Activated gamma-delta T cell (primary cell): ENCODE data around the gene SLC10A7.

Source experiments
- DNase-seq: peaks from one replicate; lab custom pipeline; 2025; lab: John Stamatoyannopoulos, UW

SLC10A7 gene

DNA sequence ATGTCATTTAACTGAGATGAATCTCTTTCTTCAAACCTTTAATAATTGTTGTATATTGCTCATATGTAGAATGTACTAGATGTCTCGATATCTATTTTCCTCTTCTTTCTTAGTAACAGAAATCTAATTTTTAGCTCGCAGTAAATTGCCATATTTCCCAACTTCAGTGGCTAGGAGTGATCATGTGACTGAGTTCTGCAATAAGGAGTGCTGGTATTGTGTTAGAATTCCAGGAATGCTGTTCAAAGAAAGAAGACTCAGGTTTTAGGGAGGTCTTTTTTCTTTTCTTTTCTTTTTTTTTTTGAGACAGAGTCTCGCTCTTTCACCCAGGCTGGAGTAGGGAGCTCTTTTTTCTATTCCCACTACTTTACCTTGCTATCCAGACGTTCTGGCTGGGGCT lies 81.7 kb downstream of the SLC10A7 start:
- DNase-seq, result no peak

DNA sequence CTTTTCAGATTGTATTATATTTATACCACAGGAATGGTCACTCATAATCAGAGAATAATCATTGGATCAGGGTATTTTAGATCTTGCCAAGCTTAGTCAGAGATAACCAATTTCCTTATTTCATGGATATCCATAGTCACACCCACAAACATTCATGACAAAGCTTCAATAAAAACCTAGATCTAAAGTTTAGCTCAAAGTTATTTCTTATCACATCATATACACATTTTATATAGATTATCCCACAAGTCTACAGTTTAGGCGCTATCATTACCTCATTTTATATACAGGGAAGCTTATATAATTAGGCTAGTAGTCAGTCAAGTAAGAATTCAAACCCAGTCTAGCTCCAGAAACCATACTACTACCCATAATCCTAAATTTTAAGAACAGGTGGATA lies 82.3 kb downstream of the SLC10A7 start:
- DNase-seq, result no peak

GRCh38 chr4:146437778-146438177 lies 84.0 kb downstream of the SLC10A7 start:
- no peak for DNase-seq

GRCh38 chr4:146436423-146437162 lies 85.1 kb downstream of the SLC10A7 start:
- DNase-seq, result no peak

GRCh38 chr4:146435962-146436361 lies 85.8 kb downstream of the SLC10A7 start:
- no peak for DNase-seq

GRCh38 chr4:146432065-146432464 lies 89.7 kb downstream of the SLC10A7 start:
- DNase-seq, result no peak

GRCh38 chr4:146428298-146428697 lies 93.4 kb downstream of the SLC10A7 start:
- DNase-seq, result no peak

DNA sequence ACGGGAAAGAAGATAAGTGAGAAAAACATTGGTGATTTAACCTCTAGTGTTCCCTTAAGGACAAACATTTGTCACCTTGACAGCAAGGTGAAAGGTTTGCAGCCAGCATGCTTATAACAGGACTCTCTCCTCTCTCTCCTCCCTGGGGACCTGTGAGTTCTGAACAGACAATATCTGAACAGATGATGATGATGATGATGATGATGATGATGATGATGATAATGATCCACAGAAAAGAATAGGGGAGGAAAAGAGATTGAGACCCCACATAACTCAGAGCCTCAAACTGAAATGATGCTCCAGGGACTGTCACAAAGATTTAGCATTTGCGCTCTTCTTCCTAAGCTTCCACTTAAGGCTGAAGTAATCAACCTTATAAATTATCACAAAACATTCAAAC lies 103.9 kb downstream of the SLC10A7 start:
- DNase-seq, result no peak

DNA sequence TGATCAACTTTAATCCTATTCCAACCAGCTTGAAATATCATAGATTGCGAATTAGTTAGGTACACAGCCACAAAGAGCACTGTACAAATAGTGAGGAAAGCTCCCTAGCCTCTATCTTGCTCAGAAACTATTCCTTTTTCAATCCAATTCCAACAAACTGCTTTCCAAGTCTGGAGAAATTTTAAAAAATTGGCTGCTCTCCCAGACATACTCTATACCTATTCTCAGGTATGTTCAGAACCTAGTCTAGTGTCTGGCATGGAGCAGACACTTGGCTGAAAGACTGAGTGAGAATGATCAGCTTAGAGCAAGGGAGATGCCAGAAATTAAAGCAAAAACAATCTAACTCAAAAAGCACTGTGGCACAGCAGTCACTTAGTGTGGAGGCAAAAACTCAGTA lies 105.9 kb downstream of the SLC10A7 start:
- no peak for DNase-seq

- no peak for DNase-seq
These were observed 114.1 kb downstream of the SLC10A7 start for GRCh38 chr4:146407669-146408084.

DNA sequence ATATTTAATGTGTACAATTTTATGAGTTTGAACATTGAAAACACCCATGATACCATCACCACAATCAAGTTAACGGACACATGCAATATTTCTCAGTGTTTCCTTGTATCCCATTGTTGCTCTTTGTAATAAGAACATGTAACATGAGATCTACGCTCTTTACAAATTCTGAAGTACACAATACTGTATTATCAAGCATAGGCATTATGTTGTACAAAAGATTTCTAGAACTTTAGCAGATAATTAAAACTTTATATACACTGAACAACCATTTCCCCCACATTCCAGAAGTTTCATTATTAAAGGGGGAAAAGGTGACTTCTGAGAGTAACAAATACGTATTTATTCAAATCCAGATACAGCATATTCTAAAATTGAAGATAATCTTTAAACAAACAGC lies 114.5 kb downstream of the SLC10A7 start:
- no peak for DNase-seq

- DNase-seq, result no peak
These were observed 120.5 kb downstream of the SLC10A7 start for GRCh38 chr4:146401274-146401673.

- DNase-seq, result no peak
These were observed 122.8 kb downstream of the SLC10A7 start for GRCh38 chr4:146398896-146399445.

DNA sequence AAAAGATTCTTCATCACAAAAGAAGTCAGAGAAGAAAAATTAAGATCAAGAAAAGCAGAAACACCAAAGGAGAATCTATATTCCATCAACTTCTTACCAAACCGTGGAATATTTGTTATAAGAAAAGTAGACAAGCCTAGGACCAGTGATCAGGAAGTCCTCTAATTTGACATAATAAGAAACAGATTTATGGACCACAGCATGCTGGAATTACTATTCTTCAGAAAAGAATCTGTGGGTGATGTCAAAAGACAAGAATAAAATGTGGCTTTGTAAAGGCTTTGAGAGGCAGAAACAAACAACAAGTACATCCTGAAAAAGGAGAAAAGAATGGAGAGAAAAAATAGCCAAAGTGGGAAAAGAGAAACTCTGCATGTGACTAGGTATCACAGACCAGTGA lies 123.3 kb downstream of the SLC10A7 start:
- DNase-seq, result no peak

GRCh38 chr4:146389561-146389960 lies 132.2 kb downstream of the SLC10A7 start:
- no peak for DNase-seq

- DNase-seq, result no peak
These were observed 139.5 kb downstream of the SLC10A7 start for GRCh38 chr4:146382194-146382593.

DNA sequence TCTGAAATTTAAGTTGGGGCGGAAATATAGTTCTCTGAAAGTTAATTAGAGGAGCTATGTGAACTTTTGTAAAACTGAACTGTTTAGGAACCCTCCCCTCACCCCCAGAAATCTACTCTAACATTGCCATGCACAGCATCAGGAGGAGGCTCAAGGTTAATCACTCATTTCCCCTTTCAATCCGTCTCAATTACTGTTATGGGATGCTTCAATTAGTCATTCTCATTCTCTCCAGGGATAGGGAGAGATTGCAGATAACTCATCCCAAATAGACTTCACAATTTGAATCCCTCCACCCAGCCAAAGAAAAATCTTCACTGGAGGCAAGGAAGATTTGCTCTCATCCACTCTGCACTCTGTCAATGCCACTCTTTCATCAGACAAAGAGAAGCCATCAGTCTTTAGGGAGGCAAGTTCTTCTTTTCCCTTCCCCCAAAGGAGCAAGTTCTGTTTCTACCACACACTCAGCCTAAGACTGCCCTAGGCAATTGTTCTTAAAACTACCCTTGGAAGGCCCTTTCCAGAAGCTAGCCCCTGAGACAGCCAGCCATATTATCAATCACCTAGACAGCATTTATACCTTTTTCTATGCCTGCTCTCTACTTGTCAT lies 140.4 kb downstream of the SLC10A7 start:
- DNase-seq, result no peak

DNA sequence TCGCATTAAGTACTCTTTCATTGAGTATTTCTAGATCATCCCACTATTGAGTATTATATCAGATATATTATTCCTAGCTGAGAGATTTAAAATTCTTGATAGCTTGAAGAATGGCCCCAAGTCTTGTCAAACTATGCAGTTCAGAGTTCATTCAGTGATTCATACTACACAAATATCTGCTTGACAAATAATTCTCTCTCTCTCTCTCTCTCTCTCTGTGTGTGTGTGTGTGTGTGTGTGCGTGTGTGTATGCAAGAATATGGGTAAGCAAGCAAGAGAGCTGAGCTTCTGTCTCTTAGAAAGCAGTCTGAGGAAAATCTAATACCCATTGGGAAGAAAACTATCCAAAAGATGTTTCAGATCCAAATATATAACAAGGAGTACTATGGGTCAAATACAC lies 142.0 kb downstream of the SLC10A7 start:
- no peak for DNase-seq

- DNase-seq, result no peak
These were observed 149.9 kb downstream of the SLC10A7 start for GRCh38 chr4:146371812-146372211.

GRCh38 chr4:146370841-146371240 lies 150.9 kb downstream of the SLC10A7 start:
- DNase-seq, result no peak

GRCh38 chr4:146369446-146369845 lies 152.3 kb downstream of the SLC10A7 start:
- DNase-seq, result no peak

DNA sequence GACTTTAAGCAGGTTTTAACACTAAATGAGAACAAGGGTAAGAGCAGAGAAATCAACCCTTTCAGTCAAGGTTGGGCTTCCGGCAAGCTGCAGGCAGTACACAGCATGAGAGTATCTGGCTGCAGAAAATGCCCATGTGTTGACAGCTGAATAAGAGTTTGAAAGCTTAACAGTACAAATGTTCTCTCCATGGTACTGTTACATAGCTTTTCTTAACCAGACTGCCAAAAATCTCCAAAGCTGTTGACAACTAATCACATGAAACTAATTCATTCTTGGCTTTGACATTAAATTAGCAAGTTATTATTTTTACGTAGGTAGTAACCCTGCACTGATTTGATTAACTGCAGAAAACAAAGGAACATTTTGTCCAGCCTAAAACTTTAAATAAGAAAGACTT lies 153.5 kb downstream of the SLC10A7 start:
- DNase-seq, result no peak

DNA sequence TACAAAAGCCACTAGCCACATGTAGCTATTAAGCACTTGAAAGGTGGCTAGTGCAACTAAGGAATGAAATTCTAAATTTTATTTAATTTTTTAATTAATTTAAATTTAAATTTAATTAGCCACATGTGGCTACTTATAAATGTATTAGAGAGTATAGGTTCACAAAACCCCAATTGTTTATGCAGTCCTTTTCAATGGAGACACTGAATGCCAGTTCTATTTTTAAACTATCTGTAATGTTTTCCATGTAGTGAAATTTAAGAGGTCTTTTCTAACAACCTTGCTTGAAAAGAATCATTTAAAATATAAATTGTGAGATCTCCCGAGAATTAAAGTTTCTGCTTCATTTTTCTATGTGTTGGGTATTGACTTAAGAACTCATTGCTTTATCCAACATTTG lies 154.4 kb downstream of the SLC10A7 start:
- DNase-seq, result no peak

- DNase-seq, result no peak
These were observed 162.0 kb downstream of the SLC10A7 start for GRCh38 chr4:146359771-146360170.
